Measurements from ENCODE around the gene PPP2R5C. TPM values are rescaled to one million over a fixed set of nuclear protein-coding genes. Genes with fewer than 3 reads are reported as not detected.

Gene PPP2R5C
- total RNA-seq, 1 experiment from 2014 or later, result 80.3 TPM

- Histone ChIP-seq H3K36me3 (ENCODE audit: control insufficient read depth, insufficient read depth, low read length) (no peaks in the 10 kb centered on the region; the same call in 1 of the 2 replicates), H3K9me3 (ENCODE audit: control insufficient read depth, insufficient read depth, low read depth, low read length) (no peaks in the 10 kb centered on the region), H3K27ac (ENCODE audit: low read length) (no peak overlapping the region), H3K4me3 (ENCODE audit: low read depth in 2 of 2, low read length in 2 of 2) (no peak overlapping the region), H3K27me3 (ENCODE audit: control insufficient read depth, insufficient read depth, low read length) (no peaks in the 10 kb centered on the region), H3K4me1 (ENCODE audit: control insufficient read depth, insufficient read depth, low read length) (no peaks in the 10 kb centered on the region)
- intact Hi-C loops (cut with micrococcal nuclease; ENCODE audit: unreplicated experiment), result no loop called here
- in situ Hi-C loops (cut with HindIII; ENCODE audit: low pct_unique_long_range_greater_than_20kb, low sequenced_read_pairs), result no loop called here
- TF ChIP-seq POLR2AphosphoS5 (IDR thresholded peaks at IDR 0.05; ENCODE audit: low read depth, low read length) (no peak), REST (IDR thresholded peaks at IDR 0.05; ENCODE audit: insufficient read depth in 1 of 2, low read depth in 2 of 2, low read length in 1 of 2) (no peak), CTCF (IDR thresholded peaks at IDR 0.05) (no peak), SIN3A (IDR thresholded peaks at IDR 0.05; ENCODE audit: borderline replicate concordance, insufficient read depth, low read depth, low read length) (no peak), TCF7L2 (IDR thresholded peaks at IDR 0.05; ENCODE audit: low read depth, low read length) (no peak)
- DNase-seq (ENCODE audit: low read depth, low spot score) (no peak), ATAC-seq (no peak)
- ChIA-PET POLR2A (no interaction called here), CTCF (no interaction called here)
- no TSS peak for BruUV-seq (replicated peaks)
These were observed 107.7 kb downstream of the PPP2R5C start for GRCh38 chr14:101869217-101869616.

GRCh38 chr14:101870273-101870939 lies 108.9 kb downstream of the PPP2R5C start:
- no peak for ATAC-seq
- intact Hi-C loops (cut with micrococcal nuclease; ENCODE audit: unreplicated experiment) (no loop called here), in situ Hi-C loops (cut with HindIII; ENCODE audit: low pct_unique_long_range_greater_than_20kb, low sequenced_read_pairs) (no loop called here)

More at GRCh38 chr14:101870273-101870939, 108.9 kb downstream of the PPP2R5C start:
- Histone ChIP-seq H3K36me3 (ENCODE audit: control insufficient read depth, insufficient read depth, low read length) (no peaks in the 10 kb centered on the region; the same call in 1 of the 2 replicates), H3K4me3 (ENCODE audit: low read depth in 2 of 2, low read length in 2 of 2) (no peak overlapping the region), H3K9me3 (ENCODE audit: control insufficient read depth, insufficient read depth, low read depth, low read length) (no peaks in the 10 kb centered on the region), H3K4me1 (ENCODE audit: control insufficient read depth, insufficient read depth, low read length) (no peaks in the 10 kb centered on the region), H3K27ac (ENCODE audit: low read length) (no peak overlapping the region), H3K27me3 (ENCODE audit: control insufficient read depth, insufficient read depth, low read length) (no peaks in the 10 kb centered on the region)
- TF ChIP-seq TCF7L2 (IDR thresholded peaks at IDR 0.05; ENCODE audit: low read depth, low read length), result no peak
- TF ChIP-seq REST (IDR thresholded peaks at IDR 0.05; ENCODE audit: insufficient read depth in 1 of 2, low read depth in 2 of 2, low read length in 1 of 2), result no peak
- TF ChIP-seq CTCF (IDR thresholded peaks at IDR 0.05), result no peak
- no peak for TF ChIP-seq SIN3A (IDR thresholded peaks at IDR 0.05; ENCODE audit: borderline replicate concordance, insufficient read depth, low read depth, low read length)
- no peak for TF ChIP-seq POLR2AphosphoS5 (IDR thresholded peaks at IDR 0.05; ENCODE audit: low read depth, low read length)
- no peak for DNase-seq (ENCODE audit: low read depth, low spot score)
- POLR2A ChIA-PET, result no interaction called here
- BruUV-seq (replicated peaks), result no TSS peak
- CTCF ChIA-PET, result no interaction called here
